MV-4-11 (cell line): ENCODE results near the gene SF3B3.

Experiments
- DNase-seq: peaks from one replicate; lab custom pipeline; 2025; lab: John Stamatoyannopoulos, UW

Gene SF3B3

DNA sequence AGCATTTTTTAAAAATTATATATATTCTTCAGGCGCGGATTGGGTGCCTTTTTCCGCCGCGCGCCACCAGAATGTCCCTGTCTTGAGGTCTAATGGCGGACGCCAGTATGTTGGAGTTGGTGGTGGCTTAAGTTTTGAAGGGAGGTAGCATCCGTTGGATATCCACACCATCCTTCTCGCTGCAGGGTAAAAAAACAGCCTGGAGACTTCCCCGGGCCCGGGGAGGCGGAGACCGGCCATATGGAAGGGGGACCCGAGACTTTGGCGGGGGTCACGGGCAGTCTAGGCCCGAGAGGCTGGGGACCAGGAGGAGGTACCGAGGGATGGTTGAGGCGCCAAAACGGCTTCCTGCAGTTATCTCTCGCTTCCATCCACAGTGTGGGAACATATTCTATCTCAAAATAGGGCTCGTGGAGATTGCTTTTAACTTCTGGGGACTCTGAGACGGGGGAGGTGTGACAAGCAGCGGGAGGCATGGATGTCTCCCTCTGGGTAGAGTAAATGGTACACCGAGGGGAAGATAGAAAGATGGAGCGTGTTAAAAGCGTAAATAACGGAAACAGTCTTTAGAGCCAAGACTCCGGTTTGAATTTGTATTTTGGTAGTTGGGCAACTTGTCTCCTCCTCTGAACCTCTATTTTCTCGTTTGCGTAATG lies at the start of gene SF3B3:
SF3B3 (plus strand) TSS at position 74 of the 656 bp plus-strand sequence. CDS start 2,841 bp downstream, outside the sequence.
- peak; percentile 78 for DNase-seq

DNA sequence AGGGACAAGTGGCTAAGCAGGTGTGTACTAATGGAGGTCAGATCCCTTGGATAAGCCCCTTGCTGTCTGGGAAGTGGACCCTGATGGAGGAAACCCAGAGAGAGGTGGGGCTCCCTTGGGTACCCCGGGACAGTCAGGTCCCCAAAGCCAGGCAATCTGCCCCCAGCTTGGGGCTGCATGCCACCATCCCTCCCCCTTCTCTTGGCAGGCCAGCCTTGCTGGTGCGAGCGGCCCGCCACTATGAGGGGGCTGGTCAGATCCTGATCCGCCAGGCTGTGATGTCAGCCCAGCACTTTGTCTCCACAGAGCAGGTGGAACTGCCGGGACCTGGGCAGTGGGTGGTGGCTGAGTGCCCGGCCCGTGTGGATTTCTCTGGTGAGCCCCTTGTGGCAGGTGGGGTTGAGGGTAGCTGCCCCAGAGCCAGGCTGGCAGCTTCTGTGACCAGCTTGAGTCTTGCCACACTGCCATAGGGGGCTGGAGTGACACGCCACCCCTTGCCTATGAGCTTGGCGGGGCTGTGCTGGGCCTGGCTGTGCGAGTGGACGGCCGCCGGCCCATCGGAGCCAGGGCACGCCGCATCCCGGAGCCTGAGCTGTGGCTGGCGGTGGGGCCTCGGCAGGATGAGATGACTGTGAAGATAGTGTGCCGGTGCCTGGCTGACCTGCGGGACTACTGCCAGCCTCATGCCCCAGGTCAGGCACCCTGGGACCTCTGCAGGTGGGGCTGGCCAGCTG lies 49.1 kb upstream of the SF3B3 start:
- no peak for DNase-seq

DNA sequence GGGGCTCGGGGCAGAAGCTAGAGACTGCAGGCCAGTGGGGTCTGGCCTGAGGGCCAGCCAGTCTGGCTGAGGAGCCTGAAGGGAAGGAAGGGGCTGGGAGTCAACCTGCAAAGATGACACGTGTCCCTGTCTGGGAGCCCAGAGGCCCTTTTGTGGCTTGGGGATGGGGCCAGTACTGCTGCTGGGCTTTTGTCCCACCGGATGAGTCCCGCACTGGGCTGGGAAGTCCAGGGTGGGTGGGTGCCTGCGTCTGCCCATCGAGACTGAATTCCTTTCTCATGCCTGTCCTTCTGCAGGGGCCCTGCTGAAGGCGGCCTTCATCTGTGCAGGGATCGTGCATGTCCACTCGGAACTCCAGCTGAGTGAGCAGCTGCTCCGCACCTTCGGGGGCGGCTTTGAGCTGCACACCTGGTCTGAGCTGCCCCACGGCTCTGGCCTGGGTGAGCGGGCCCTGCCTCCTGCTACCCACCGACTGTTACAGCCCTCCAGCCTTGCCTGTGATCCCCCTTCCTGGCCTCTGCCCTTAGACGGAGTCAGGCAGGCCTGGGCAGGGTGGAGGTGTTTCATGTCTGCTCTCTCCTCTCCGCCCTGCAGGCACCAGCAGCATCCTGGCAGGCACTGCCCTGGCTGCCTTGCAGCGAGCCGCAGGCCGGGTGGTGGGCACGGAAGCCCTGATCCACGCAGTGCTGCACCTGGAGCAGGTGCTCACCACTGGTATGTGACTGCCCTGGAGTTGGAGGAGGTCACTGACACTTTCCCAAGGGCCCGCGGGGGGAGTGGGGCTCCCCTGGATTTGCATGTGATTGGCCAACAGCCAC lies 48.4 kb upstream of the SF3B3 start:
- DNase-seq: no peak

DNA sequence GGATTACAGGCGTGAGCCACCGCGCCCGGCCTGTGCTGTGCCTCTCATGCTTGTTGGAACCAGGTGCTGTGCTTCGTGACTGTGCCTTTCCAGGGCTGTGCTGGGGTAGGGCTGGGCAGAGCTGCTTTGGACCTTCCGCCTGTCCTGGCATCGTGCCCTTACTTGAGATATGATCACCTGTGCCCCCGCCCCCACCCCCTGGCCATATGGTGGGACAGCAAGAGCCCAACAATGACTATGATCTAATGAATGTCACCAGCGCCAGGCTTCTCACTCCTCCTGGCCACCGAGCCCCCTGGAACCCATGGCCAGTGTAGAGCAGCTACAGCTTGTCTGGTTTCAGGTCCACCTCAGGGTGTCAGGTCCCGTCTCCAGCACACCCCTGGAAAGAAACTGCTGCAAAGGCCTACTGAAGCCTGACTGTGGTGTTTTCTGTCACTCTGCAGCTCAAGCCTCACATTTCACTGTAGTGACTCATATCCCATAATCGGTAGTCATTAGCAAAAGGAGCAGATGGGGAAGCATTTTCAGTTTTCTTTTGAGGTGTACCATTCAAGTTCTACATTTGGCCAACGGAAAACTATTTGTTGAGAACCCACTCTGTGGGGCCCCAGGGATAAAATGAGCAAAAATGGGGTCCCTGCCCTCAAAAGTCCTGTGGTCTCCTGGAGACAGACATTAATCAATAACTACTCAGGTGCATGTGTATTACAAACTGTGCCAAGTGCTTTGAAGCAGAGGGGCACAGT lies 47.2 kb upstream of the SF3B3 start:
- peak; percentile 95 for DNase-seq

DNA sequence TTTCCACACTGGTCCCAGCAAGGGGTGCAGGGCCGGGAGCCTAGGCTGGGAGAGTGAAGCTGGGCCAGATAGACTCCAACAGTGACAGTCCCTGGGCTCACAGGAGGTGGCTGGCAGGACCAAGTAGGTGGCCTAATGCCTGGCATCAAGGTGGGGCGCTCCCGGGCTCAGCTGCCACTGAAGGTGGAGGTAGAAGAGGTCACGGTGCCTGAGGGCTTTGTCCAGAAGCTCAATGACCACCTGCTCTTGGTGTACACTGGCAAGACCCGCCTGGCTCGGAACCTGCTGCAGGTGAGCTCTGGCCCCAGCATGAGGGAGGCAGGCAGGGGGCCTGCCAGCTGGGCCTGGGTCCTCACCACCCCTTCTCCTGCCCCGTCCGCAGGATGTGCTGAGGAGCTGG lies 45.4 kb upstream of the SF3B3 start:
- no peak for DNase-seq

DNA sequence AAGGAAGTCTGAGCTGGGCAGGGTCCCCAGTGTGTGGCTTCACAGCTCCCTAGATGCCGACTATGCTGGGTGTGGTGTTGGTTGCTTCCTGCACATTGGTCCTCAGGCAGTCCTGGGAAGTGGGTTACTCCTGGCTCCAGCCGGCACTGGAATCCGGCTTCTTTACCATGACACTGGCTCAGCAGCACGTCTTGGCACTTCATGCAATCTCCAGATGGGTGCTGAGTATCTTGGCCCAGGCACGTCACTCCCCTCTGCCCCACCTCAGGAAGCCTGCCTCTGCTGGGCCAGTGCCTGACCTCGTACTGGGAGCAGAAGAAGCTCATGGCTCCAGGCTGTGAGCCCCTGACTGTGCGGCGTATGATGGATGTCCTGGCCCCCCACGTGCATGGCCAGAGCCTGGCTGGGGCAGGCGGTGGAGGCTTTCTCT lies 44.7 kb upstream of the SF3B3 start:
- DNase-seq: no peak

DNA sequence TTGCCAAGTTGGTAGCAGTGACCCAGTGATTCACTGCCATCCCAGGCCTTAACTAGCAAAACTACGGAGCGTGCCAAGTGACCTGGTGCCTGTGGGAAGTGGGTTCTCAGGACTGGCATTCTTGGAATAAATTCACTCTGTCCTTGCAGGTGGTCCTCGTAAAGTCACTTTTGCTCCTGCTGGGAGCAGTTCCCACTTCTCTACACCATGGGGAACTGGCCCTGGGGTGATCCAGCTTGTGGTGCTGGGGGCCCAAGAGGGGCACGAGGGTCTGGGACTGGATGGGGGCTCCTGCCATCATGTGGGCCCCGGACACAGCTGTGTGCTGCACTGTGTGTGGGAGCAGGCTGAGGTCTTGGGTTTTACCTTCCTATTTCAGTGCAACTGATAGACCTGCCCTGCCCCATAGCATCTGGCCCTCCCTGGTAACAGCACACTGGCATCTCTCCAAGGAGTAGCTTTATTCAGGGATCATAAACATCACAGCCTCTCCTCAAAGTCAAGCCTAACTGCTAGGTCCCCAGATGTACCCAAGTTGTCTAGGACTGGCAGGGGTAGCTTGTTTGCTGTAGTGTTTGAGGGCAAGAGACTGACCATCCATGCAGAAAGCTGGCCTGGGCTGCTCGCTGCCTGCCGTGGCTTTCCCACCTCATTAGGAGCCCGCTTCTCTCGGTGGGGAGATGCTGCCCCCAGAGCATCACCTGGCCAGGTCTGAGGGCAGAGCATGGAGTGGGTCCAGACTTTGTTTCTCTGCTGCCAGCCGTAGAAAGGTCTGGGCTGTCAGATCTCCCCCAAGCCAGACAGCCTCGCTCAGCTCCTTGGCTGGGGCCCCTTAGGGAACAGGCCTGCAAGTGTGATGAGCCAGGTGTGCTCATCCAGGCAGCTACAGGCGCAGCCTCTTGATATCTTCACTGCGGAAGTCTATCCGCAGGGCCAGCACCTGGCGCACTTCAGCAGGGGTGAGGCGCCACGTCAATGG lies 43.2 kb upstream of the SF3B3 start:
- DNase-seq: no peak

DNA sequence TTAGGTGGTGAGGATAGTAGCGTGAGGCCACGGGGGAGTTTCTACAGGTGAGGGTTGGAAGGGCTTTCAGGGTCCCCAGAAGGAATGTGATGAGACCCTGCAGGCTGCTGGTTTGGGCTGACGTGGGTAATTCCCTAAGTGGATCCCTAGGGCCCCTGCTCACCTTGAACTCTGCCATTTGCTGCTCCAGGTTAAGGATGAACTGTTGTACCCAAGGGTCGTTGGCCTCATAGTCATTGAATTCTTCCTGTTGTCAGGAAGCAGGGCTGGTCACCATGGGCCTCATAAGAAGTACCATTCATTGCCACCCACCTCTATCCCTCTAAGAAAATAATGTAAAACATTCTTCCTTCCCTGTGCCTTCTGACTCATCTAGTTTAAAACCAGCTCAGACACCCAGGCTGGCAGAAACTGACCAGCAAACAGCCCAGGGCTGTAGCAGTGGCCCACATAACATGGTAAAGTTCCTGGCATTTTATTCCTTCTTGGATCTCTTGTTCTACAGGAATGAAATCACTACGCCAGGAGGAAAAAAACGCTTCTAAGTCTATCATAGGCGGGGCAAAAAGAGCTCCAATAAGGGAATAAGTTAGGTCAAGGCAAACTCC lies 41.6 kb upstream of the SF3B3 start:
- DNase-seq: no peak

DNA sequence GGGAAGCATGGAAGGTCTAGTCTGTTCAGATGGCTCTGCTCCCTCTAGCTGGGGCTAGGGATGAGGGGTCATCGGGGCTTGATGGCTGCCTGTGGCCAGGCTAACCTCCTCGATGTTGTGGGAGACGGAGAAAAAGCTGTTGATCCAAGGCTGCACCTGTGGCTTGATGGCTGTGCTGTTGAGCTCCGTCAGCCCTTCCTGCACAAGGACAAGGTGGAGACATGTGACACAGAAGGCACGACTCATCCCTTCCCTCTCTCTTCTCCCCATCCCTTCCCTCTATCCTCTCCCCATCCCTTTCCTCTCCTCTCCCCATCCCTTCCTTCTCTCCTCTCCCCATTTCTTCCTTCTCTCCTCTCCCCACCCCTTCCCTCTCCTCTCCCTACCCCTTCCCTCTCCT lies 41.0 kb upstream of the SF3B3 start:
- DNase-seq: no peak

DNA sequence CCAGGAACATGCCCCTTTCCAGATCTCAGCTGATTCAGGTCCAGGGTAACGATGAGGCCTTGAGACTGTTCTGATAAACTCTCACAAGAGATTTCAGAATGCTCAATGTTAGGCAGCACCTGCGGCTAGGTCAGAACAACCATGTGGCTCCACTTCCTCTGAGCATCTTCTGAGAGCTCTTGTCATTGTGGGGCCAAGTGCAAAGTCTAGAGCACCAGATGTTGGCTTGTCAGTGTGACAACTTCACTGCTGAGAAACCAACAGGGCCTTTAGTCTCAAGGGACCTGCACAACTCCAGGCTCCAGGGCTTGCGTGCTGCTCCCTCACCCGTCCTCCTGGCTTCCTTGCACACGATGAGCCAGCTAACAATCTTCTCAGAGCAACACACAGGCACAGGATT lies 40.2 kb upstream of the SF3B3 start:
- DNase-seq: no peak

DNA sequence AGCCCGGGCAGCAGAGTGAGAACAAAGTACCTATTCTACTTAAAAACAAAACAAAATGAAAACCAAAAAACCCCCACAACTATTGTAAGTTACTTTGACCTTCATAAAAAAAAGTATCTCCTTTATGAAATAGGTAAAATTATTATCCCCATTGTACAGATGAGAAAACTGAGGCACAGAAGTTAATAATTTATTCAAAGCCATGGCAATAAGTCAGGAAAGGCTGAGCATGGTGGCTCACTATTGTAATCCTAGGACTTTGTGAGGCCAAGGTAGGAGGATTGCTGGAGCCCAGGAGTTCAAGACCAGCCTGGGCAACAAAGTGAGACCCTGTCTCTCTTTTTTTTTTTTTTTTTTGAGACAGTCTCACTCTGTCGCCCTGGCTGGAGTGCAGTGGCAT lies 38.7 kb upstream of the SF3B3 start:
- no peak for DNase-seq

DNA sequence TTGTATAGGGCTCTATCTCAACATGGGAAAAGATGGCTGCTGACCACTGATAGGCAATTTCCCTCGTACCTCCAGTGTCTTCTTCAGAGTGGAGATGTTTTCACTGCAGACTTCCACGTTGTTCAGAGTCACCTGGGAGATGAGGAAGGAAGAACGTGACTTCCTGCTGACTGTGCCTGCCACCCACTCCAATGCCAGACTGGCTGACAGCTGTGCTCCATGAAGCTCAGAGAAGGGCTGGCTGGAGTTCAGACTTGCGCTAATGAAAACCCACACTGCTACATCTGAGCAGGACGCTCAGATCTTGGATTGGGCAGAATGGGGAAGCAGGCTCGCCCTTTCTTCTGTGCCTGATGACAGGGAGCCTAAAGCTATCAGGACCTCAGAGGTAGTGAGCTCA lies 33.4 kb upstream of the SF3B3 start:
- DNase-seq: peak; percentile 44

DNA sequence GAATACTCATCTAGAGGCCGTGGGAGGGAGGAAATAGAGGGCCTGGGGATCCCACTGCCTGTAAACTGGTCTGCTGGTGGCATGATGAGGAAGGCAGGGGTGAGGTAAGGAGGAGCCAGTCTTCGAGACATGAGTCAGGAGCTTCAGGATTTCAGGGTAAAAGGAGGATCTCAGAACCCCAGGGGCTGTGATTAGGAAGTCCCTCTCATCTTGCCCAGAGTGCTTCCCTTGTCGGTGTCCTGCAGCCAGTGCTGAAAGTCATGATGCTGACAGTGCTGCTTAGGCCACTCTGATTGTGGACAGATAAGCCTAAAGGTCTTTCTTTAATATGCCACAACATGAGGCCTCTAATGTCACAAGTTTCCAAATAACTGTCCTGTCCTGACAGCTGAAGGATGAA lies 29.8 kb upstream of the SF3B3 start:
- DNase-seq: no peak

DNA sequence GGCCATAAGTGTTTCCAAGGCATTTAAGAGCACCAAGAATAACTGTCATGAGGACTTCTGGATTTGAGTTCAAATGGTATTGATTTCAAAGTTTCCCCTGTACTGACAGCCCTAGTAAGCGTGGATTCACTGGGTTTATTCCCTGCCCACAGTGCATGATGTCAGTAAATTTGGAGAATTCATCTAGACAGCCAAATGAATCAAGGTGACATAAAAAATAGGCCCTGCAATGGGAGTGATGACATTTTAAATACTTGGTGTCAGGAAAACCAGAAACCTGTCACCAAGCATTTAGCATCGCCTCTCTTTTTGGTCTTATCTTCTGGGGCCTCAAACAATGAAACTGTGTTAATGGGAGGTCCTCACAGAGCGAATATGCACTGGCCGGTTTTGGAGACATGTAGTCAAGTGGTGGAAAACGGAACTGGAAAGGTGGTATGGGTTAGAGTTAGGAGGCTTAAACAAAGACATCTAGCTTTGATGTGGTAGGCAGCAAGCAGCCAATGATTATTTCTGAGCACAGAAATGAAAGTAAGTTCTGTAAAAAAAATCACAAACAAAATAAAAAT lies 29.3 kb upstream of the SF3B3 start:
- no peak for DNase-seq

DNA sequence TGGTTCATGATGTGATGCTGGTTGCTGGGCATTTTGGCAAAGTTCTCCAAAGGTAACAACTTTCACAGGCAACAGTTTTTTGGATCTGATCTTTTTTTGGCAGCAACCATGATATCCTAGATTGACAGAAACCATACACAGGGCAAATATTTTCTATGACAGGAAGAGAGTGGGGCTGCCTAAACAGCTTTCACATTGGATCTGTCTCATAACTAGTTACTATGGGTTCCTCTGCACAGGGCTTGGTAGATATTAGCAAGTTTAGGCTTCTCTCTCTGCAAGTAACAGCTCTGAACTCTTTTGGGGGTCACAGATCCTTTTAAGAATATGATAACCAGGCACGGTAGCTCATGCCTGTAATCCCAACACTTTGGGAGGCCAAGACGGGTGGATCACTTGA lies 28.8 kb upstream of the SF3B3 start:
- DNase-seq: no peak

DNA sequence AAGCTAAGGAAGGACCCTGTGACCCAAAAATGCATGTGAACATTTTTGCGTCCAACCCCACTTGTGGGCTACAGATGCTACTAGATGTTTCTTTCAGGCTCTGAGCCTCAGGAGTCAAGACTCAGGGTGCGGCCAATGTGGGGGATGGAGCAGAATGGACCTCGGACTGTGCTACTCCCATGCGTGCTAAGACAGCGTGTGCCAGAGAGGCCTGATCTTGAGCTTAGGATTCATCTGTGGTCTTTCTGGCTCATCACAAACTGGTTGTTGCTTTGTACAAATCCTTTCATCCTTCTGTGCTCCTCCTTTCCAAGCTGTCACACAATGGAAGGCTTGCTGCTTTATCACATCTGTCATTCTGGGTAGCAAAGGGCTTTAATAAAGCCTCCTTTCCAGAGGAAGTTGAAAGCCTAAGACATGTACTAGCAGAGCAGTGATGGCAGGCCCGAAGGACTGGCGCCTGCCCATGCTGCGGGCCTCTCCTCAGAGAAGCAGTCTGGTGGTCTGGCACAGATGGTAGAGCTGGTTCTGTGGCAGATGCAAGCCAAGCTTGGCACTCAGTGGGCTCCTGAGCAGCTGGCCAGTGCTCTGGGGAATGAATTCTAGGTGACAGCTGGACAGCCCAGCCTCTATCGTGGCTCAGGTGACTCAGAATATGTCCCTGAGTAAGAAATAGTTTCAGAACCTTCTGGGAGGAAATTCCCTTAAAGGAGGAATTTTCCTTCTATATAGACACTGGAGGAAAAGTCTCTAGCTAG lies 28.0 kb upstream of the SF3B3 start:
- DNase-seq: no peak

DNA sequence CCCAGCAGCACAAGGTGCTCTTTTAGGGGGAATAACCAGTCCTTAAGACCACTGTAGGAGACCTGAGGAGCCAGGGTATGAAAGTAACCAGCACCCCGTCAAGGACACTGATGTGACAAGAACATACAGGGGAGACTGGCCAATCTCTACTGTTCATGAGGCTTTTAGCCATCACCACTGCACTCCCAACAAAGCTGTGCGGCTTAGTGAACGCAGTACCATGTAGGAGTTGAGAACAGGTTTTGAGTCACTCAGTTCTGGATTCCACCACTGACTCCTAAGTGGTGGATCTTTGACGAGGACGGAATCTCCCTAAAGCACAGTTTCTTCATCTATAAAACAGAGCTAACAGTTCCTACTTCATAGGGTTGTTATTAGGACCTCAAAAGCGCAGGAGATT lies 27.1 kb upstream of the SF3B3 start:
- DNase-seq: no peak

DNA sequence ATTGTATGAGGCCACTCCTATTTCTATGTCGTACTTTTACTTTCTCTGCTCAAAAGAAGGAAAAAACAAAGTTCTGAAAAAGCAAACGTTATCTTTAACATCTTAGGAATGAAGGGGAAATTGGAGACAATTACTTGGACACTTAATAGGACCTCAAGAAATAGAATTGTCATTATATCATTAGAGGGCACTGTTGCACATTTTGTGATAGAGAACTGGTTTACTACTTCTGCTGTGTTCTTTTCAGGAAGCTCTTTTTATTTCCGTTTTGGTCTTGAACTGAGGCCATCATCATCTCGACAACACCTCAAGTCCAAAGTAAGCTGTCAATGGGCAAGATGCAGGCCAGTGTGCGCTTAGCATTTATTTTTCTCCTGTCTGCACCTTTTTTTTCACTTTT lies 14.9 kb upstream of the SF3B3 start:
- peak; percentile 59 for DNase-seq

DNA sequence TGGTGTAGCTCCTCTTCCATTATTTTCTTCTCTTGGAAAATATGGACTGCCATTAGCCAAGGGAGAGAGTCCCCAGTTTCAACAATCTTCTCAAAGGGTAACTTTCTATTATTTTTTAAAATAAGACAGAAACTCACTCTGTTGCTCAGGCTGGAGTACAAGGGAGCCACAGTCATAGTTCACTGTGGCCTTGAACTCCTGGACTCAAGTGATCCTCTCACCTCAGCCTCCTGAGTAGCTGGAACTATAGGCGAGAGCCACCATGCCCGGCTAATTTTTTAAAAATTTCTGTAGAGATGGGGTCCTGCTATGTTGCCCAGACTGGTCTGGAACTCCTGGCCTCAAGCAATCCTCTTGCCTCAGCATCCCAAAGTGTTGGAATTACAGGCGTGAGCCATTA lies 13.4 kb upstream of the SF3B3 start:
- no peak for DNase-seq

DNA sequence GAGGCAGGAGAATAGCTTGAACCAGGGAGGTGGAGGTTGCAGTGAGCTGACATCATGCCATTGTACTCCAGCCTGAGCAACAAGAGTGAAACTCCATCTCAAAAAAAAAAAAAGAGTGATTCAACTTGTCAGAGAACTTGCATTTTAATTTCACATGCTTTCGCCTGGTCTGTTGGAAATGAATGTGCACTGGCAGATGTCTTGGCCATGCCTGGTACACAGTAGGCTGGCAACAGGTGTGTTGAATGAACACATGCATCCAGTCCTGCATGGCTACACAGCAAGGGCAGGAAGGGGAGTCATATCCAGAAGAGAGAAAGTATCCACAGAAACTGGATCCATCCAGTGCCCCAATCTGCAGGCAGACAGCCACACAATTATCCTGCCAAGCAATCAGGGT lies 11.8 kb upstream of the SF3B3 start:
- DNase-seq: no peak
